ENCODE data around the gene RALY. TPM values are rescaled to one million over a fixed set of nuclear protein-coding genes. Genes with fewer than 3 reads are reported as not detected.

The RALY gene
- polyA plus RNA-seq, 3 donors, result 66.0 to 109 (median 100) TPM

- WGBS, 3 donors, result 73 to 91% (median 75%) methylated on average over 7 of the region's 7 CpGs
- H3K27ac ChIP-seq (ENCODE audit: low read depth, low read length), result no peak overlapping the region
Observed at GRCh38 chr20:33984182-33984719, 9.5 kb upstream of the RALY start.

GRCh38 chr20:33985280-33985679, 8.4 kb upstream of the RALY start:
- no peak overlapping the region for H3K27ac ChIP-seq (ENCODE audit: low read depth, low read length)
- 95 to 99% (median 98%) methylated on average over 2 of the region's 2 CpGs for WGBS, 3 donors

- H3K27ac ChIP-seq (ENCODE audit: low read depth, low read length), result no peak overlapping the region
- 47 to 95% (median 86%) methylated on average over 2 of the region's 2 CpGs for whole genome bisulfite sequencing, 3 donors
Observed at GRCh38 chr20:33985830-33986229, 7.9 kb upstream of the RALY start.

DNA sequence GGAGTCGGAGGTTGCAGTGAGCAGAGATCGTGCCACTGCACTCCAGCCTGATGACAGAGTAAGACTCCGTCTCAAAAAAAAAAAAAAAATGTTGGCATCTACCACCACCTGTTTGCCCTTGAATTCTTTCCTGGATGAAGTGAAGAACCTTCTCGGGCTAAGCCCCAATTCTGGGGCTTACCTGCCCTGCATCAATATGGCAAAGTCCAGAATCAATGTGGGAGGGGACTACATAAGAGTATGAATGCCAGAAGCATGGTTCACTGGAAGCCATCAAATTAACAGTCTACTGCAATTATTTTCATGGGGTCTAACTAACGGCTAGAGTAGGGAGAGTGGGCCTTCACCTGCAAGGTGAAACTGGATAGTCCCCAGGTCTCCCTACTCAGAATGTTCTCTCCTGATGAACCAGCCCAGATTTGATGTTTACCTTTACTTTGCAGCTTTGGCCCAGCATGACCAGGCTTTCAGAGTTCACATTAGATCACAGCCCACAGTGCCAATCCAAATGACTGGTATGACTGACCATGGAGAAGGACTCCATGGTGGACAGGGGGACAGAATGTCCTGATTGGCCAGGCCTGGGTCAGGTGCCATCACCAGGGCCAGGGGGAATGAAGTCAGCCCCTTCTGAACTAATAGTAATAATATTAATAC, 7.0 kb upstream of the RALY start:
- H3K27ac ChIP-seq (ENCODE audit: low read depth, low read length), result no peak overlapping the region
- WGBS, 3 donors, result 74 to 99% (median 95%) methylated on average over 5 of the region's 5 CpGs

DNA sequence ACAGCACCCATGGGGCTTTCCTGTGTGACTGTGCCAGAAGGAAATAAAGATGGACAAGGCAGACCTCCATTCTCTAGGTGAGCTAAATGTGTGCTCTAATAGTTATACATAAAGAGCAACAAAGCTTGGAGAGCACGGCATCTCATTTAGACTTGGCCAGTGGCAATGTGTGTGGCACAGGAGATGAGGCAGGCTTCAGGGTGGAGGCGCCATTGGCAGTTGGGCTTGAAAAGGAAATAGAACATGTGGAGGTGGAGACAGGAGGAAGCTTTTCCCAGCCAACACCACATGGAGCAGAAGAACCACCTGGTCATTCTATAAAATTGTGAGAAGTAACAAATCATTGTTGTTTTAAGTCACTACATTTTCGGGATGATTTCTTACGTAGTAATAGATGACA, 3.6 kb upstream of the RALY start:
- 90 to 95% (median 94%) methylated on average over 4 of the region's 4 CpGs for WGBS, 3 donors

DNA sequence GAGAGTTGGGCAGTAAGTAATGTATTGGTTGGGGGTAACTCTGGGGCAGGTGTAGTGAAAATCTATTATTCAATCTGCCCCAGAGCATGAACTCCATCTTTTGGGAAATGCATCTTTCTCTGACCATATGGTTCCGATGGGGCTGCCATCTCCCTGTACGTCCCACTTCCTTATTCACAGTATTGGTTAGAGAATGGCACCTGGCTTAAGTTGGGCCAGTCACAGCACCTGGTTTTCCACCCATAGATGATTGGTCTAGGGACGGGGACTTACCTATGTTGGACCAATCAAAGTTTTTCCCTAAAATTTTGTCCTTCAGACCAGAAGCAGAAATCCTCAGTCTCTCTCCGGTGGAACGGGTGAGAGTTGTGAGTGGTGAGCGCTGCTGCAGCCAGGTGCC, 2.2 kb upstream of the RALY start:
- 83 to 96% (median 92%) methylated on average over 6 of the region's 6 CpGs for WGBS, 3 donors
- no peak overlapping the region for H3K27ac ChIP-seq (ENCODE audit: low read depth, low read length)

More for the DNA sequence above, 3.6 kb upstream of the RALY start:
- no peak overlapping the region for H3K27ac ChIP-seq (ENCODE audit: low read depth, low read length)

GRCh38 chr20:33992145-33992922, 1.4 kb upstream of the RALY start:
- WGBS, 3 donors, result 30 to 48% (median 43%) methylated on average over 20 of the region's 20 CpGs
- H3K27ac ChIP-seq (ENCODE audit: low read depth, low read length), result no peak overlapping the region

DNA sequence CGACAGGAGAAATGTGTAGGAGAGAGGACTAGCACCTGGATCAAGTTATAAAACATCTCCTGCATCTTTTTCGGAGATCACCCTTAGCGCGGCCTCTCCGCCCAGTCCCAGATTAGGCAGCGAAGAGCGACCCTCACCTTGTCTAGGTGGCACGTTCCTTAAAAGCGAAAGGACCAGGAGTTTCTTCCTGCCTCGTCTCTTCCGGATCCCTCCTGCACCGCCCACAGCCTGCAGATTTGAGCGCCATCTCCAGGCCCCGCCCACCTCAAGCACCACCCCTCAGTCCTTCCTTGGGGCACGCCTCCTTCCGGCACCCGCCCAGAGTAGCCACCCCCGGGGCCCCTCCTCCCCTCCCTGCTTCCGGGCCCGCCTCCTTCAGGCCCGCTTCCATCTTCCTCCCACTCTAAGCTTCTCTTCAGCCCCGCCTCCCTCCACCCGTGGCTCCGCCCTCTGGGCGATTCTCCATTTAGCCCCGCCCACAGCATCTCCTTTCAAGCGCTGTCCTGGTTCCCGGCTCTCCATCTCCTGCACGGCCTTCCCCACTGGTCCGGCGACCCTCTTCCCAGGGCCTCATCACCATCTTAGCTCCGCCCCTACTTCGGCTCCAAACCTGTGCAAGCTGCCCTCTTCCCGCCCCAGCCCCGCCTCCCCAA, 662 bp upstream of the RALY start:
- no peak overlapping the region for H3K27ac ChIP-seq (ENCODE audit: low read depth, low read length)
- 0 to 1% (median 0%) methylated on average over 34 to 35 of the region's 35 CpGs for WGBS, 3 donors

GRCh38 chr20:33994222-33994913, 657 bp downstream of the RALY start:
- 0% methylated on average over 55 to 57 of the region's 57 CpGs for WGBS, 3 donors
- peak overlapping the region; percentile 51 for H3K27ac ChIP-seq (ENCODE audit: low read depth, low read length)

DNA sequence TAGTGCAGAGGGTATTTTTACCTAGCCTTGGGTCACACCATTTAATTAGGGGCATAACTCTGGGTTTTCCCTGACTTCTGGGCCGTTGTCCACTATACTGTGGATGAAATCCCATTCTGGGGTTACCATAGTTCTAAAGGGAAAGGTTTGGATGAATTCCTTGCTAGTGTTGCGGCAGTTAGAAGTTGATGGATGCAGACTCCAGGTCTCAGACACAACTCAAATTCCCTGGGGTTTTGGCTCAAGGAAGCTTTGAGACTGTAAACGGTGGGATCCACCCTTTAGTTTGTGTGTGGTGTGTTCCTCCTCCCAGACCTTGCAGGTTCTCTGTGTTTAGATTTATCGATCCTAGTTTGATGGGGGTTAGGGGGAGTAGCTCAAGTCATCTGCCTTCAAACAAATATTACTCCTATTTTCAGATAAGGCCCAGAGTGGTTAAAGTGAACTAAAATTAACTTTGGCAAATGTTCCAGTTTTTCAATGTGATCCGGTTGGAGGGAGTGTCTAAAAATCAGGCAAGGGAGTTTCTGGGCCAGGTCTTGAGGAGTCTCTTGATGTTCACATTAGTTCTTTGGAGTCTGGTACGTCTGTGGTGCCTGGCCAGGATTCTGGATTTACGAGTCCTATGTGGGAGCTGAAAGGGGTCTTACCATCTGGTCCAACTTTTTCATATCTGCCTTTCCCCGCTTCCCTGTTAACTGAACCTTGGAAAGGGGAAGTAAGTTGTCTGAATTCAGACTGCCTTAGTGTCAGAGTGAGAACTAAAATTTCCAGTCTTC, 1.5 kb downstream of the RALY start:
- 4 to 11% (median 10%) methylated on average over 8 of the region's 8 CpGs for WGBS, 3 donors
- no peak overlapping the region for H3K27ac ChIP-seq (ENCODE audit: low read depth, low read length)

GRCh38 chr20:33999025-33999649, 5.4 kb downstream of the RALY start:
- WGBS, 3 donors, result 78 to 88% (median 84%) methylated on average over 7 of the region's 7 CpGs
- H3K27ac ChIP-seq (ENCODE audit: low read depth, low read length), result no peak overlapping the region

DNA sequence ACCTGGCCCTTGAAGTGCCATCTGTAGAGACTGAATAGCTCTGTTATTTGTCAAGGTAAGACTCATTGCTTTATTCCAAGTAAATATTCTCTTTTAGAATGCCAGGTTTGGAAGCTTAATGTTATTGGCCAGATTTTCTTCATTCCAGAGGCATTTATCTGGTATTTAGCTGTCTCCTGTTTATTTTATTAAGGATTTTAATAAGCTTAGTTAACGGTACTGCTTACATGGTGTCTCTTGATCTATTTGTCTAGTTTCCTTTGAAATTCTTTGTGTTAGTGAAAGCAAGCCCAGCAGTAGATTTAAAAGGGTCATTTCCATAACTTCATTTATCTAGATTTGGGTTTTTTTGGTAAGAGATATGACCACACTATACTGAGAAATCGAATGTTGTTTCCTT, 7.7 kb downstream of the RALY start:
- H3K27ac ChIP-seq (ENCODE audit: low read depth, low read length), result no peak overlapping the region
- 49 to 57% (median 52%) methylated on average over 2 of the region's 2 CpGs for WGBS, 3 donors

DNA sequence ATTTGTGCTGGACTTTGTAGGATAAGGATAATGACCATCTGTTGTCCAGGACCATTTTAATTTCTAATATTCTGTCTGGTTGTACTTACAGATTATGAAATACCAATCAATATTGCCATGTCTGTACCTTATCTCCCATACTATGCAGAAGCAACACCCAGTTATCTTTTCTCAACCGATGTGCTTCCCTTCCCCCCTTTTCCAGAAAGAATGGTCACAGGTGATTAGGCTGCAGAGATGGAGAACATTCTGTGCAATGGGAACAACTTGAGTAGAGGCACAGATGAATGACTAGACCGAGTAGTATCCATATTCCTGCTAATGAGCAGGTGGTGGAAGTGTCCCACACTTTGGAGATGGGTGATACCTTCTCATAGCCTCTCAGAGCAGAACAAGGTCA, 10.5 kb downstream of the RALY start:
- H3K27ac ChIP-seq (ENCODE audit: low read depth, low read length), result no peak overlapping the region
- WGBS, 3 donors, result 30 to 83% (median 79%) methylated on average over 2 of the region's 2 CpGs

DNA sequence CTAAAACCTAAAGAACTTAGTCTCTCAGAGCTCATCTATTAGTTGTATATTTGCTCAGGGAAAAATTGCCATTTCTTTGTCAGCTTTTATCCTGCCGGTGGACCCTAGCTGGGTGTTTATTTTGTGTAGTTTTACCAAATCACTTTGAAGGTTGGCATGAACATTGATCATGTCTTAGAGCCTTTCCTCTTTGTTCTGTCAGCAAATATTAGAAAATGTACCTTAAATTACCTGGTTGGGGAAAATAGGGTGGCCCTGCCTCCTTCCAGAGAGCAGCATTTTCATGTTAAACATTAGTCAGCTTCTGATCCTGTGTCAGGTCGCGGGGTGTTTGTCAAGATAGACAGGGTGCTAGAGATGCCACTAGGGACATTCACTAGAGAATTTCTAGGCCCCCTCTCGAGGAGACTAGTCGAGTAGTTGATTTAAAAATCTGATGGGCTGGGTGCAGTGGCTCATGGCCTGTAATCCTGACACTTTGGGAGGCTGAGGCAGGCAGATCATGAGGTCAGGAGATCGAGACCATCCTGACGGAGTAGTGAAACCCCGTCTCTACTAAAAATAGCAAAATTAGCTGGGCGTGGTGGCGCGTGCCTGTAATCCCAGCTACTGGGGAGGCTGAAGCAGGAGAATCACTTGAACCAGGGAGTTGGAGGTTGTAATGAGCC, 11.2 kb downstream of the RALY start:
- 66 to 93% (median 92%) methylated on average over 11 of the region's 11 CpGs for WGBS, 3 donors
- no peak overlapping the region for H3K27ac ChIP-seq (ENCODE audit: low read depth, low read length)

GRCh38 chr20:34006619-34007018, 12.9 kb downstream of the RALY start:
- 78 to 97% (median 94%) methylated on average over 2 of the region's 2 CpGs for WGBS, 3 donors
- H3K27ac ChIP-seq (ENCODE audit: low read depth, low read length), result no peak overlapping the region

DNA sequence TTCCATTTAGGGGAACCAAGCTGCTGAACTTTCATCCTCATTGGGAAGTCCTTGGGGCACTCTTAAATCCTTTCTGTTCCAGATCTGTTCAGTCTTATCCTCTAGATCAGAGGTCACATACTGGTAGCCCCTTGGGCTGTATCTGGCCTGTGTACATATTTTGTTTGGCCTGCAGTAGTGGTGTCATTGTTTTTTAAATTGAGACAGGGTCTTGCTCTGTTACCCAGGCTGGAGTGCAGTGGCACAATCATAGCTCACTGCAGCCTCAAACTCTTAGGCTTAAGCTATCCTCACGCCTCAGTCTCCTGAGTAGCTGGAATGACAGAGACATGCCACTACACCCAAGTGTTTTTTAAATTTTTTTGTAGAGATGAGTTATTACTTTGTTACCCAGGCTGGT, 14.8 kb downstream of the RALY start:
- WGBS, 3 donors, result 86 to 96% (median 93%) methylated on average over 1 of the region's 1 CpG
- no peak overlapping the region for H3K27ac ChIP-seq (ENCODE audit: low read depth, low read length)

GRCh38 chr20:34010405-34010931, 16.8 kb downstream of the RALY start:
- 68 to 74% (median 74%) methylated on average over 3 of the region's 3 CpGs for whole genome bisulfite sequencing, 3 donors
- no peak overlapping the region for H3K27ac ChIP-seq (ENCODE audit: low read depth, low read length)

Data from adipose tissue (tissue), 3 donors.